HG03159 (cell line): ENCODE measurements around the gene SRRM5.
"Not testable (repeated sequence)": the region's sequence is repeated elsewhere in the genome, so short reads cannot be mapped to it uniquely, and the experiment has no call there.

Source experiments
- ATAC-seq: cut with Tn5 transposase; IDR thresholded peaks from one replicate; pipeline ENCODE4 v1.9.1; 2021; ENCODE audit warnings: mild to moderate bottlenecking, moderate library complexity; ENCODE audit not compliant: unreplicated experiment

SRRM5 gene

GRCh38 chr19:43636121-43636683, 24.3 kb downstream of the SRRM5 start:
- ATAC-seq = no peak

- ATAC-seq = no peak
Observed at GRCh38 chr19:43638214-43638994, 26.5 kb downstream of the SRRM5 start.

GRCh38 chr19:43638995-43639518, 27.2 kb downstream of the SRRM5 start:
- no peak for ATAC-seq

GRCh38 chr19:43639519-43640423, 27.9 kb downstream of the SRRM5 start, which contains the start of gene CADM4:
Gene CADM4 (minus strand): TSS chr19:43639850. CDS start chr19:43639790, 60 bp downstream.
- ATAC-seq = no peak

GRCh38 chr19:43640424-43640757, 28.5 kb downstream of the SRRM5 start:
- no peak for ATAC-seq

- ATAC-seq = no peak
Observed at GRCh38 chr19:43641333-43641732, 29.4 kb downstream of the SRRM5 start.

- no peak for ATAC-seq
Observed at GRCh38 chr19:43642531-43642930, 30.6 kb downstream of the SRRM5 start.

- no peak for ATAC-seq
Observed at GRCh38 chr19:43643326-43643725, 31.4 kb downstream of the SRRM5 start.

GRCh38 chr19:43644181-43644580, 32.3 kb downstream of the SRRM5 start:
- ATAC-seq = no peak

GRCh38 chr19:43648633-43649032, 36.7 kb downstream of the SRRM5 start:
- ATAC-seq = no peak

- ATAC-seq = no peak
Observed at GRCh38 chr19:43649514-43649913, 37.6 kb downstream of the SRRM5 start.

GRCh38 chr19:43650276-43650675, 38.4 kb downstream of the SRRM5 start:
- ATAC-seq = not testable (repeated sequence)

GRCh38 chr19:43651758-43652545, 40.1 kb downstream of the SRRM5 start:
- no peak for ATAC-seq

- no peak for ATAC-seq
Observed at GRCh38 chr19:43652546-43652874, 40.6 kb downstream of the SRRM5 start.

GRCh38 chr19:43656436-43656835, 44.5 kb downstream of the SRRM5 start:
- no peak for ATAC-seq

- ATAC-seq = no peak
Observed at GRCh38 chr19:43658001-43658400, 46.1 kb downstream of the SRRM5 start.

- no peak for ATAC-seq
Observed at GRCh38 chr19:43658494-43658893, 46.6 kb downstream of the SRRM5 start.

- ATAC-seq = no peak
Observed at GRCh38 chr19:43660301-43660970, 48.5 kb downstream of the SRRM5 start.

GRCh38 chr19:43660971-43661360, 49.1 kb downstream of the SRRM5 start:
- no peak for ATAC-seq

GRCh38 chr19:43662487-43662886, 50.6 kb downstream of the SRRM5 start:
- no peak for ATAC-seq
